G401 (cell line): ENCODE data around the gene EXOC7. TPM values are rescaled to one million over a fixed set of nuclear protein-coding genes. Genes with fewer than 3 reads are reported as not detected.

Experiments used
- total RNA-seq: library from RNA; depleted of rRNA; stranded (reverse); fragments of >200 nt; shearing (Covaris generic); gene quantifications from 2 replicates; pipeline ENCODE4 v1.2.3, GENCODE V29; 2014; rRNA removed

EXOC7 gene
- total RNA-seq, 1 experiment from 2014 or later: 92.2 TPM

Other genes starting within 250 kb of the EXOC7 start
- 18.6 and 18.7 TPM in 2 replicates for gene WBP2, start 248.5 kb downstream of the EXOC7 start, total RNA-seq
- gene TRIM47, start 225.2 kb downstream of the EXOC7 start, total RNA-seq: 2.1 and 2.7 TPM in 2 replicates
- 37.5 and 41.7 TPM in 2 replicates for gene TRIM65, start 206.8 kb downstream of the EXOC7 start, total RNA-seq
- gene MRPL38, start 198.9 kb downstream of the EXOC7 start, total RNA-seq: 102 and 134 TPM in 2 replicates
- 10.4 and 21.6 TPM in 2 replicates for gene FBF1, start 162.7 kb downstream of the EXOC7 start, total RNA-seq
- 27.7 and 32.2 TPM in 2 replicates for gene ACOX1, start 124.6 kb downstream of the EXOC7 start, total RNA-seq
- gene TEN1, start 124.5 kb downstream of the EXOC7 start, total RNA-seq: 31.4 and 39.4 TPM in 2 replicates
- gene CDK3, start 102.9 kb downstream of the EXOC7 start, total RNA-seq: 0.68 and 2.5 TPM in 2 replicates
- 0.80 and 5.4 TPM in 2 replicates for gene EVPL, start 76.5 kb downstream of the EXOC7 start, total RNA-seq
- 73.7 and 87.2 TPM in 2 replicates for gene SRP68, start 31.3 kb downstream of the EXOC7 start, total RNA-seq
- 0.95 TPM in 1 of 2 replicates, not detected in the other for gene GALR2, start 29.0 kb downstream of the EXOC7 start, total RNA-seq
- gene ZACN, start 24.6 kb downstream of the EXOC7 start, total RNA-seq: not detected in 2 replicates
- gene FOXJ1, start 37.5 kb upstream of the EXOC7 start, total RNA-seq: 0.62 and 0.85 TPM in 2 replicates
- 4.4 and 5.5 TPM in 2 replicates for gene RNF157, start 136.7 kb upstream of the EXOC7 start, total RNA-seq
- 4.8 and 8.7 TPM in 2 replicates for gene UBALD2, start 161.6 kb upstream of the EXOC7 start, total RNA-seq
- gene QRICH2, start 204.5 kb upstream of the EXOC7 start, total RNA-seq: 0.47 and 1.4 TPM in 2 replicates